K562 (cell line): Measurements from ENCODE around the gene SCRG1. TPM values are rescaled to one million over a fixed set of nuclear protein-coding genes. Genes with fewer than 3 reads are reported as not detected.

Source experiments
- ATAC-seq: fragments of 200-7000 bp; cut with Tn5 transposase; 3 replicates; pipeline ENCODE4 v1.9.1; 2020; ENCODE audit warnings: moderate library complexity
- BruUV-seq: library from RNA; stranded (reverse); fragments of 400-500 nt; replicated peaks from 2 replicates; lab custom pipeline; 2021; lab: Mats Ljungman, UMichigan
- CTCF ChIA-PET: fragments of 300-600 bp; formaldehyde crosslinking; extraction: SDS; loops from one replicate; lab custom pipeline; 2021; ENCODE audit warnings: low intra/inter-chr PET ratio; lab: Yijun Ruan, JAX
- POLR2A ChIA-PET: fragments of 300-600, 350-650 bp; sonication (Branson Sonifier 250); formaldehyde crosslinking; extraction: SDS; loops from one replicate; lab custom pipeline; 2021; ENCODE audit warnings: antibody characterized with exemption, inconsistent platforms; lab: Yijun Ruan, JAX
- DNase-seq, 4 experiments: peaks; one replicate each; pipeline versions ENCODE4 v3.0.0 to v3.0.0-alpha.2; 2011 to 2018; ENCODE audit warnings: low spot score in 3 of 4, mixed read lengths in 3 of 4; ENCODE audit errors: extremely low read depth in 1 of 4
- FAIRE-seq: peaks from 2 replicates; lab custom pipeline; 2011; peaks lifted over from hg19 to GRCh38; lab: Jason Lieb, UNC
- H2AFZ ChIP-seq: 2 replicates; pipeline ENCODE4 v1.6.0; 2011; ENCODE audit warnings: low read depth, low read length, control low read depth, inconsistent platforms
- H3K27ac ChIP-seq: fragments of 200-600 bp; 3 replicates; pipeline ENCODE4 v1.8.0; 2011; ENCODE audit warnings: low read depth, mild to moderate bottlenecking, control low read depth, inconsistent platforms, low read length, moderate library complexity, mixed read lengths; ENCODE audit errors: extremely low read depth
- H3K27me3 ChIP-seq, 2 experiments: fragments of 300-600 bp in 1 of 2; 2 replicates in 1 of 2; 3 replicates in 1 of 2; pipeline versions ENCODE4 v1.6.0 to v1.8.0; 2011; ENCODE audit warnings: inconsistent platforms in 2 of 2, low read length in 2 of 2, mild to moderate bottlenecking in 1 of 2, mixed read lengths in 1 of 2, moderate library complexity in 1 of 2; ENCODE audit not compliant: control insufficient read depth in 2 of 2, insufficient read depth in 2 of 2
- H3K36me3 ChIP-seq: fragments of 300-600 bp; 3 replicates; pipeline ENCODE4 v1.8.0; 2011; ENCODE audit warnings: mild to moderate bottlenecking, low read length, inconsistent platforms; ENCODE audit not compliant: control insufficient read depth, insufficient read depth
- H3K4me1 ChIP-seq, 2 experiments: fragments of 200-600 bp in 1 of 2; replicated peaks in 1 of 2; 2 replicates in 1 of 2; 3 replicates in 1 of 2; pipeline versions ENCODE4 v1.5.1 to v1.8.0; 2011; ENCODE audit warnings: inconsistent platforms in 2 of 2, low read length in 2 of 2, mild to moderate bottlenecking in 1 of 2, mixed read lengths in 1 of 2, moderate library complexity in 1 of 2; ENCODE audit not compliant: control insufficient read depth in 2 of 2, insufficient read depth in 2 of 2
- H3K4me2 ChIP-seq: 2 replicates; pipeline ENCODE4 v1.6.1; 2011; ENCODE audit warnings: low read length, control low read depth, inconsistent platforms, mixed read lengths; ENCODE audit not compliant: insufficient read depth
- H3K4me3 ChIP-seq: fragments of 200-600 bp; sonication (generic), shearing (Covaris generic); 2 replicates; pipeline ENCODE4 v1.5.1; 2016; ENCODE audit warnings: control low read depth, inconsistent platforms
- H3K79me2 ChIP-seq: fragments of 200-600 bp; 3 replicates; pipeline ENCODE4 v1.8.0; 2011; ENCODE audit warnings: low read length, inconsistent platforms; ENCODE audit not compliant: control insufficient read depth, insufficient read depth
- H3K9ac ChIP-seq, 2 experiments: 2 replicates each; pipeline versions ENCODE4 v1.6.0 to v1.6.1; 2011; ENCODE audit warnings: low read depth in 2 of 2, low read length in 2 of 2, control low read depth in 1 of 2, inconsistent platforms in 1 of 2, mild to moderate bottlenecking in 1 of 2, mixed read lengths in 1 of 2; ENCODE audit not compliant: insufficient read depth in 1 of 2
- H3K9me1 ChIP-seq: one replicate; pipeline ENCODE4 v1.6.0; 2011; ENCODE audit warnings: inconsistent platforms, mild to moderate bottlenecking, low read length, moderate library complexity; ENCODE audit not compliant: control insufficient read depth, insufficient read depth
- H3K9me3 ChIP-seq: replicated peaks from 2 replicates; pipeline ENCODE4 v1.5.1; 2011; ENCODE audit warnings: low read depth, low read length, inconsistent platforms; ENCODE audit not compliant: control insufficient read depth, insufficient read depth
- H4K20me1 ChIP-seq: replicated peaks from 2 replicates; pipeline ENCODE4 v1.6.1; 2011; ENCODE audit warnings: low read length, inconsistent platforms, mixed read lengths; ENCODE audit not compliant: control insufficient read depth, insufficient read depth
- C11orf30 ChIP-seq: fragments of 450-650 bp; IDR thresholded peaks from 2 replicates; pipeline ENCODE4 v1.6.1; 2016; ENCODE audit warnings: low read depth, mild to moderate bottlenecking
- CEBPB ChIP-seq: fragments of 450-650 bp; IDR thresholded peaks from 2 replicates; pipeline ENCODE4 v1.6.1; 2016; ENCODE audit warnings: missing genetic modification characterization, missing compliant biosample characterization
- KLF10 ChIP-seq: fragments of 250-450 bp; sonication (Bioruptor Pico); IDR thresholded peaks from 2 replicates; pipeline ENCODE4 v1.6.1; 2021; ENCODE audit warnings: matching md5 sums
- KLF6 ChIP-seq: fragments of 250-450 bp; sonication (Bioruptor Pico); IDR thresholded peaks from 2 replicates; pipeline ENCODE4 v1.4.0; 2020; ENCODE audit warnings: mild to moderate bottlenecking, moderate library complexity, borderline replicate concordance
- RAD21 ChIP-seq, 2 experiments: fragments of 250-450 bp in 1 of 2; fragments of 450-650 bp in 1 of 2; sonication (Bioruptor Pico) in 1 of 2; formaldehyde crosslinking in 1 of 2; IDR thresholded peaks in 1 of 2; conservative IDR thresholded peaks in 1 of 2; 2 replicates each; pipeline versions ENCODE4 v1.4.0 to v1.8.0; 2020 to 2022; ENCODE audit warnings: mild to moderate bottlenecking in 2 of 2, moderate library complexity in 1 of 2
- SREBF2 ChIP-seq: sonication (generic); formaldehyde crosslinking; IDR thresholded peaks from 2 replicates; pipeline ENCODE4 v1.4.0; 2020; ENCODE audit warnings: mild to moderate bottlenecking, missing genetic modification reagents
- TEAD4 ChIP-seq, 2 experiments: sonication (generic) in 1 of 2; formaldehyde crosslinking in 1 of 2; IDR thresholded peaks; 2 replicates each; pipeline versions ENCODE4 v1.6.1 to v1.8.0; 2012 to 2022; ENCODE audit warnings: borderline replicate concordance in 1 of 2, inconsistent platforms in 1 of 2, low read length in 1 of 2, mild to moderate bottlenecking in 1 of 2, missing genetic modification reagents in 1 of 2
- TFAM ChIP-seq: fragments of 250-450 bp; sonication (Bioruptor Pico); conservative IDR thresholded peaks from 2 replicates; pipeline ENCODE4 v1.5.0; 2021; ENCODE audit warnings: mild to moderate bottlenecking, moderate library complexity
- XRCC3 ChIP-seq: fragments of 450-650 bp; IDR thresholded peaks from 2 replicates; pipeline ENCODE4 v1.6.1; 2017; ENCODE audit warnings: mild to moderate bottlenecking, moderate library complexity
- WGBS: fragments of 100-300 bp; shearing (Covaris generic); methylation state at CpG from one replicate; pipeline ENCODE4 v1.1.6; 2016; ENCODE audit warnings: low coverage, mixed read lengths; ENCODE audit not compliant: insufficient coverage; ENCODE audit errors: missing lambda C conversion rate; 5-methylcytosine and 5-hydroxymethylcytosine counted together
- in situ Hi-C: fragments of 300-500 bp; cut with MboI; formaldehyde crosslinking; loops from 4 replicates; pipeline ENCODE4 v1.15.0; 2018; ENCODE audit warnings: inconsistent platforms, mixed read lengths
- intact Hi-C: fragments of 100-400 bp; cut with micrococcal nuclease; formaldehyde crosslinking; loops from 2 replicates; pipeline ENCODE4 v1.14.2; 2022
- polyA plus RNA-seq, 8 experiments: library from polyadenylated mRNA; depleted of rRNA in 4 of 8; stranded (reverse) in 5 of 8; unstranded in 3 of 8; fragments of >200 nt; fragmentation: Nextera tagmentation in 2 of 8; fragmentation: Illumina TruSeq in 1 of 8; extraction: Ambion mirVana in 2 of 8; extraction: Trizol in 1 of 8; gene quantifications; 2 replicates each; pipeline versions ENCODE4 v1.2.1 to v1.2.3, GENCODE V29; 2011 to 2014; ENCODE audit warnings: inconsistent platforms in 1 of 8, missing spikeins in 1 of 8
- total RNA-seq, 7 experiments: library from RNA; depleted of rRNA in 6 of 7; stranded (reverse); fragments of >200 nt in 6 of 7; fragmentation: Illumina TruSeq in 2 of 7; extraction: Trizol in 2 of 7; gene quantifications; 2 replicates each; pipeline versions ENCODE4 v1.2.1 to v1.2.3, GENCODE V29; 2011 to 2021; ENCODE audit warnings: low replicate concordance in 1 of 7
- TF ChIP-seq, protein P1 (sequence below): fragments of 200-400 bp; formaldehyde crosslinking; IDR thresholded peaks from 2 replicates; pipeline ENCODE4 v1.6.1; 2017; ENCODE audit warnings: mild to moderate bottlenecking, low read depth, low read length, moderate library complexity
- TF ChIP-seq, protein P2 (sequence below): fragments of 450-650 bp; IDR thresholded peaks from 2 replicates; pipeline ENCODE4 v1.6.1; 2016
- TF ChIP-seq, protein P3 (sequence below): fragments of 250-450 bp; sonication (Bioruptor Pico); IDR thresholded peaks from 2 replicates; pipeline ENCODE4 v1.5.0; 2021

Gene SCRG1
- total and polyA plus RNA-seq, 9 of the 15 experiments (the other 6 are each of a cell fraction or from before 2014, with no cell fraction given) = 0.01 TPM; not detected in 7

DNA sequence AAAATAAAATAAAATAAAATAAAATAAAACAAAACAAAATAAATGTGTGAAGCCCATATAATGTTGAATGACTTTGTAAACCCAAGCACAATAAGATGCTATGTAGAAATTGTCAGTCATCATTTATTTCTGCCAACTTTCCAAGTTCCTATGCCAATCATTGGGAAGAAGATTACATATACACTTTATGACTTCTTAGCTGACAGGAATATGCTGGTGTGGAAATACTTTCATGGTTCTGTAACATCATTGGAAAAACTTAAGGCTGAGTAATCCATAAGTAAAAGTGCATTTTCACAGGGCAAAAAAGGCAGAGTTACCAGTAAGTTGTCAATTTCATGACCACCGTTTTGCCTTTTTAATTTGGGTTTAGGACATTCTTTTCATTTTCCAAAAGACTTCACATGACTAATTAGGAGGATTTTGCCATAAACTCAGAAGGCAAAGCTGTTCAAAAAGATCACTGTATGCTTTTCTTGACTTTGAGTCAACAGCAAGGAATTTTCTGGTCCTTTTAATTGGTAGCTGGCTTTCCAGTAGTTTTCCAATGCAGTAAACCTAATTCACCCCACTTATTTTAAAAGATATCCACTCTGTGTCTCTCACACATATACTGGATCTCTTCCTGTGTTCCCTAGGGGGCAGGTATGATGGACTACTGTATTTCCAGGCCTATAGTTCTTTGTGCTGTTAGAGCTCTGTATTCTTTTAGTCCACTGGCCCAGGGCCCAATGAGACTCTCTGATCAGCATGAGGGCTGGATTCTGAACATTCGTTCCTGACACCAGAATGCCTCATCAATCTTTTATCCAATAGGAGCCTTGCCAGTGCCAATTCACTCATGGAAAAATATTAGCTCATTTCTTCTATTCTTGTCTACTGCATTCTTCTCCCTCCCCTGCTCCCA is 26.2 kb upstream of the SCRG1 start (continued):
- TF ChIP-seq, protein P1, sequence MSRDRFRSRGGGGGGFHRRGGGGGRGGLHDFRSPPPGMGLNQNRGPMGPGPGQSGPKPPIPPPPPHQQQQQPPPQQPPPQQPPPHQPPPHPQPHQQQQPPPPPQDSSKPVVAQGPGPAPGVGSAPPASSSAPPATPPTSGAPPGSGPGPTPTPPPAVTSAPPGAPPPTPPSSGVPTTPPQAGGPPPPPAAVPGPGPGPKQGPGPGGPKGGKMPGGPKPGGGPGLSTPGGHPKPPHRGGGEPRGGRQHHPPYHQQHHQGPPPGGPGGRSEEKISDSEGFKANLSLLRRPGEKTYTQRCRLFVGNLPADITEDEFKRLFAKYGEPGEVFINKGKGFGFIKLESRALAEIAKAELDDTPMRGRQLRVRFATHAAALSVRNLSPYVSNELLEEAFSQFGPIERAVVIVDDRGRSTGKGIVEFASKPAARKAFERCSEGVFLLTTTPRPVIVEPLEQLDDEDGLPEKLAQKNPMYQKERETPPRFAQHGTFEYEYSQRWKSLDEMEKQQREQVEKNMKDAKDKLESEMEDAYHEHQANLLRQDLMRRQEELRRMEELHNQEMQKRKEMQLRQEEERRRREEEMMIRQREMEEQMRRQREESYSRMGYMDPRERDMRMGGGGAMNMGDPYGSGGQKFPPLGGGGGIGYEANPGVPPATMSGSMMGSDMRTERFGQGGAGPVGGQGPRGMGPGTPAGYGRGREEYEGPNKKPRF = no peak
- TF ChIP-seq KLF6 = no peak

DNA sequence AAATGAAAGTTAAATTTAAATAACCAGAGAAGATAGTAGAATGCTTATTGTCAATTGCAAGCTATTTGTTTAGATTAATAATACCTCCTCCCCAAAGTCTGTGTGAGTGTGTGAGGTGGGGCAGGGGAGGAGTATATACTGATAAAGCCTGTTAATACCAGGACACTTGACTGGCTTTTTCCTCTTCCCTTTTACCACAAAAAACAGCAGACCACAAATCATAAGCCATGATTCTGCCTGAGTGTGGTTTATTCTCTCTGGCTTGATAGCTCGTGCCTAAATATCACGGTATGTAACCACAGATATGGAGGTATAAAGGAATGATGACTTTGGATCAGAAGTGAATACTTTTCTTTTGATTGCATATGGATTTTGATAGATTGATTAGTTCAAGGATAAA is 21.9 kb upstream of the SCRG1 start:
- in situ Hi-C loops (loop anchor here (5.0 kb wide), 1 partner anchor 72 kb away; no protein-coding TSS in a partner anchor), intact Hi-C loops (loop anchor here (1.0 to 10.0 kb wide), 3 partner anchors 42 to 574 kb away; no protein-coding TSS in a partner anchor)
- Histone ChIP-seq H3K9ac (no peak overlapping the region), H3K79me2 (no peaks in the 10 kb centered on the region), H3K4me2 (no peak overlapping the region), H3K9me3 (no peaks in the 10 kb centered on the region; the same call in 1 of the 2 replicates), H2AFZ (no peak overlapping the region), H3K27me3 (no peaks in the 10 kb centered on the region), H3K27ac (no peak overlapping the region), H3K4me3 (no peak overlapping the region), H3K9me1 (no peaks in the 10 kb centered on the region), H3K4me1 (no peaks in the 10 kb centered on the region), H4K20me1 (no peaks in the 10 kb centered on the region), H3K36me3 (no peaks in the 10 kb centered on the region)
- POLR2A ChIA-PET = interaction anchor here (0.6 to 1.8 kb wide), 2 partner anchors 87 to 90 kb away, joined by 4 to 8 read pairs; partner anchors contain the start of gene HMGB2
- BruUV-seq = no TSS peak
- ATAC-seq (no peak), DNase-seq (no peak), FAIRE-seq (no peak)
- 62% methylated on average over 2 of the region's 2 CpGs for WGBS
- CTCF ChIA-PET = interaction anchor here (0.8 to 1.7 kb wide), 5 partner anchors 74 to 898 kb away, joined by 3 to 8 read pairs (median 6); no protein-coding TSS in a partner anchor
- TF ChIP-seq RAD21 (CRISPR knock-in tag; conservative IDR thresholded peaks at IDR 0.05 in 1 of 2, IDR thresholded peaks at IDR 0.05 in 1 of 2) (no peak), CEBPB (no peak), KLF10 (no peak), SREBF2 (CRISPR knock-in tag) (no peak), TFAM (CRISPR knock-in tag) (no peak), TEAD4 (IDR thresholded peaks at IDR 0.05; ENCODE audit: low read length) (no peak), TEAD4 (CRISPR knock-in tag; IDR thresholded peaks at IDR 0.05; ENCODE audit: borderline replicate concordance) (no peak), XRCC3 (no peak), C11orf30 (no peak)
- TF ChIP-seq, protein P2, sequence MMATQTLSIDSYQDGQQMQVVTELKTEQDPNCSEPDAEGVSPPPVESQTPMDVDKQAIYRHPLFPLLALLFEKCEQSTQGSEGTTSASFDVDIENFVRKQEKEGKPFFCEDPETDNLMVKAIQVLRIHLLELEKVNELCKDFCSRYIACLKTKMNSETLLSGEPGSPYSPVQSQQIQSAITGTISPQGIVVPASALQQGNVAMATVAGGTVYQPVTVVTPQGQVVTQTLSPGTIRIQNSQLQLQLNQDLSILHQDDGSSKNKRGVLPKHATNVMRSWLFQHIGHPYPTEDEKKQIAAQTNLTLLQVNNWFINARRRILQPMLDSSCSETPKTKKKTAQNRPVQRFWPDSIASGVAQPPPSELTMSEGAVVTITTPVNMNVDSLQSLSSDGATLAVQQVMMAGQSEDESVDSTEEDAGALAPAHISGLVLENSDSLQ = no peak
- TF ChIP-seq, protein P3, sequence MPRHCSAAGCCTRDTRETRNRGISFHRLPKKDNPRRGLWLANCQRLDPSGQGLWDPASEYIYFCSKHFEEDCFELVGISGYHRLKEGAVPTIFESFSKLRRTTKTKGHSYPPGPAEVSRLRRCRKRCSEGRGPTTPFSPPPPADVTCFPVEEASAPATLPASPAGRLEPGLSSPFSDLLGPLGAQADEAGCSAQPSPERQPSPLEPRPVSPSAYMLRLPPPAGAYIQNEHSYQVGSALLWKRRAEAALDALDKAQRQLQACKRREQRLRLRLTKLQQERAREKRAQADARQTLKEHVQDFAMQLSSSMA (CRISPR knock-in tag) = no peak
